ENCODE data around the gene MSANTD3. TPM values are rescaled to one million over a fixed set of nuclear protein-coding genes. Genes with fewer than 3 reads are reported as not detected.
"Not testable (repeated sequence)": the region's sequence is repeated elsewhere in the genome, so short reads cannot be mapped to it uniquely, and the experiment has no call there.

The MSANTD3 gene
- total RNA-seq, 1 donor from 2014 or later, result 10.0 TPM

DNA sequence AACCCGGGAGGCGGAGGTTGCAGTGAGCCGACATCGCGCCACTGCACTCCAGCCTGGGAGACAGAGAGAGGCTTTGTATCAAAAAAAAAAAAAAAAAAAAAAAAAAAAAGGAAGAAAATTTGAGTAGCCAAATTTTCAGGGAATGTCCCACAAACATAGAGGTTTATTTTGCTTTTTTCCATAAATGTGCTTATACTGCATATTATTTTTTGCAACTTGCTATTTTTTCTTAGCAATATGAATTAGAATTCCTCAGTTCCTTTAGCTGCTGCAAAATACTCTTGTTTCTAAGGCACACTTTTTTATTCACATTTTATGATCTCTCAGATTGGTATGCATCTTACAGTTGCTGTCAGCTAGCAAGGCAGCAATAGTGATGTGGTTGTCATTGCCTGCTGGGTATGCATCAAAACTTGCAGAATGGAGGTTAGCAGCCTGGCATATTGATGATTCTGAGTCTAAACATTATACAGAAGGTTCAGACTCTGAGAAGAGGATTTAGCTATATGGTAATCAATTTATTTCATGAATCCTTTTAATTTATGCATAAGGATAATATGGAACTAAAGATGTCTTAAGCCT lies 13.0 kb upstream of the MSANTD3 start:
- DNase-seq, result no peak
- intact Hi-C loops (cut with micrococcal nuclease), result no loop called here
- H3K27me3 Mint-ChIP-seq, result peaks cover 21% of the 10 kb centered on the region

DNA sequence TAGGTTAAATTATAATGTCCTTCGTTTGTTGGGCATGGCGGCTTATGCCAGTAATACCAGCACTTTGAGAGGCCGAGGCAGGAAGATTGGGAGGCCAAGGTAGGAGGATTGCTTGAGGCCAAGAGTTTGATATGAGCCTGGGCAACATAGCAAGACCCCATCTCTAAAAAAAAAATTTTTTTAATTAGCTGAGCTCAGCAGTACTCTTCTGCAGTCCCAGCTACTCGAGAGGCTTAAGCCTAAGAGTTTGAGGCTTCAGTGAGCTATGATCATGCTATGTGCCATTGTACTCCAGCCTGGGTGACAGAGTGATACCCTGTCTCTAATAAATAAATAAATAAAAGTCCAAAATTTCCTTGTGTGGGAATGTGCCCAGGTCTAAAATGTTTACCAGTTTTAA lies 9.1 kb upstream of the MSANTD3 start:
- Mint-ChIP-seq H3K9me3 (no peaks in the 10 kb centered on the region), H3K27me3 (peaks cover 34% of the 10 kb centered on the region), H3K4me3 (no peak overlapping the region), H3K4me1 (no peaks in the 10 kb centered on the region), H3K36me3 (ENCODE audit: low read depth) (no peaks in the 10 kb centered on the region), H3K27ac (no peak overlapping the region)
- intact Hi-C loops (cut with micrococcal nuclease), result no loop called here
- DNase-seq, result no peak

More for the DNA sequence above, 13.0 kb upstream of the MSANTD3 start:
- H3K4me1 Mint-ChIP-seq, result peaks cover 12% of the 10 kb centered on the region
- H3K36me3 Mint-ChIP-seq (ENCODE audit: low read depth), result no peaks in the 10 kb centered on the region
- H3K27ac Mint-ChIP-seq, result no peak overlapping the region
- peaks cover 16% of the 10 kb centered on the region for H3K9me3 Mint-ChIP-seq
- H3K4me3 Mint-ChIP-seq, result no peak overlapping the region

DNA sequence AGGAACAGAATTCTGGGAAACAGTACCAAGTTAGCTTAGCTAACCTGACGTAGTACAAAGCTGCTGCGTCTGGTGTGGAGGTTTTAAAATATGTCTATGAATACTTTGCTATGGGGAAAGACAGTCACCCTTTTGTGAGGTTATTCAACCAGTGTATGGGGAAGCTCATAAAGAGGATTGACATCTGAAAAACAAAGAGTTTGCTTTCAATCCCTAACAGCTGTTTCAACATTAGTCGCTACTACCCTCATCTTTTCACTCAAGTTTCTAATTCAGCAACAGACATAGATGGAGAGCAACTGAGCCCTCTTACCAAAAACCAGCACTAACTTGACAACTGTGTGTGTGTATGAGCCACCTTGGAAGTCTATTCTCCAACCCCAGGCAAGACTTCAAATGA lies 7.8 kb upstream of the MSANTD3 start:
- intact Hi-C loops (cut with micrococcal nuclease), result no loop called here
- Mint-ChIP-seq H3K27ac (no peak overlapping the region), H3K4me1 (no peaks in the 10 kb centered on the region), H3K36me3 (ENCODE audit: low read depth) (no peaks in the 10 kb centered on the region), H3K4me3 (no peak overlapping the region), H3K27me3 (peaks cover 37% of the 10 kb centered on the region), H3K9me3 (no peaks in the 10 kb centered on the region)
- no peak for DNase-seq

DNA sequence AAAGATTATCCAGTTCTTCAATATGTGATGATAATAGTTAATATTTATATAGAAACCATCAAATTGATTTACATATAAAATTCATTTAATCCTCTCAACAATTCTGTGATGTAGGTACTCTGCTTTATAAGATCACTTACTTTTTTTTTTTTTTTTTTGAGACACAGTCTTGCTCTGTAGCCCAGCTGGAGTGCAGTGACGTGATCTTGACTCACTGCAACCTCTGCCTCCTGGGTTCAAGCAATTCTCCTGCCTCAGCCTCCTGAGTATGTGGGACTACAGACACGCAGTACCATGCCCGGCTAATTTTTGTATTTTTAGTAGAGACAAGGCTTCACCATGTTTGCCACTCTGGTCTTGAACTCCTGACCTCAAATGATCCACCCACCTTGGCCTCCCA lies 5.8 kb upstream of the MSANTD3 start:
- intact Hi-C loops (cut with micrococcal nuclease); H3K4me3 Mint-ChIP-seq; DNase-seq; H3K27ac Mint-ChIP-seq; H3K4me1 Mint-ChIP-seq; H3K9me3 Mint-ChIP-seq; H3K36me3 Mint-ChIP-seq (ENCODE audit: low read depth): not testable (repeated sequence)
- peaks cover 38% of the 10 kb centered on the region for H3K27me3 Mint-ChIP-seq

DNA sequence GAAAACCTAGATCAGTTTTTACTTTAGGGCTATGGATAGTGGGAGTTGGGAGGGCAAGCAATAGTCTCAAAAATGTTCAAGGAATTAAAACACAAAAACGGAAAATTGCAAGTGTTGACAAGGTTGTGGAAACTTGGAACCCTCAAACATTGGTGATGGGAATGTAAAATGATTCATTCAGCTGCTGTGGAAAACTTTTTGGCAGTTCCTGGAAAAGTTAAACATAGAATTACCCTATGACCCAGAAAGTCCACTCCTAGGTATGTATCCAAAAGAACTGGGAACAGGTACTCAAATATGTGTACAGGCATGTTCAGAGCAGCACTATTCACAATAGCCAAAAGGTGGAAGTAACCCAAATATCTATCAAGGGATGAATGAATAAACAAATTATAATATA lies 1.2 kb upstream of the MSANTD3 start:
- peak overlapping the region; percentile 95 for H3K27ac Mint-ChIP-seq
- H3K4me3 Mint-ChIP-seq, result peak overlapping the region; percentile 85
- H3K27me3 Mint-ChIP-seq, result peaks cover 19% of the 10 kb centered on the region
- peaks cover 34% of the 10 kb centered on the region for H3K4me1 Mint-ChIP-seq
- H3K36me3 Mint-ChIP-seq (ENCODE audit: low read depth), result no peaks in the 10 kb centered on the region
- H3K9me3 Mint-ChIP-seq, result no peaks in the 10 kb centered on the region
- no peak for DNase-seq
- intact Hi-C loops (cut with micrococcal nuclease), result loop anchor here (1.0 to 2.0 kb wide), 2 partner anchors 14 to 73 kb away; partner anchors contain the start of gene TEX10

DNA sequence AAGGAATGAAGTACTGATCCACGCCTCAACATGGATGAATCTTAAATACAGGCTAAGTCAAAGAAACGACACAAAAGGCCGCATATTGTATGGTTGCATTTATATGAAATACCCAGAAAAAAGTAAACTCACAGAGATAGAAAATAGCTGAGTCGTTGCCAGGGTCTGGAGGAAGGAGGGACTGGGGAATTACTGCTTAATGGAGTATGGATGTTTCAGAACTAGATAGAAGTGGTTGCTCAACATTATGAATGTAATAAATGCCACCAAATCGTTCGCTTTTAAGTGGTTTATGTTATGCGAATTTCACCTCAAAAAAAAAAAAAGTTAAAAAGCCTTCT lies 784 bp upstream of the MSANTD3 start:
- no peak for DNase-seq
- Mint-ChIP-seq H3K27me3 (peaks cover 19% of the 10 kb centered on the region), H3K4me1 (peaks cover 34% of the 10 kb centered on the region), H3K9me3 (no peaks in the 10 kb centered on the region), H3K36me3 (ENCODE audit: low read depth) (no peaks in the 10 kb centered on the region), H3K27ac (peak overlapping the region; percentile 95), H3K4me3 (peak overlapping the region; percentile 85)
- intact Hi-C loops (cut with micrococcal nuclease), result loop anchor here (1.0 to 2.0 kb wide), 2 partner anchors 15 to 73 kb away; partner anchors contain the start of gene TEX10

DNA sequence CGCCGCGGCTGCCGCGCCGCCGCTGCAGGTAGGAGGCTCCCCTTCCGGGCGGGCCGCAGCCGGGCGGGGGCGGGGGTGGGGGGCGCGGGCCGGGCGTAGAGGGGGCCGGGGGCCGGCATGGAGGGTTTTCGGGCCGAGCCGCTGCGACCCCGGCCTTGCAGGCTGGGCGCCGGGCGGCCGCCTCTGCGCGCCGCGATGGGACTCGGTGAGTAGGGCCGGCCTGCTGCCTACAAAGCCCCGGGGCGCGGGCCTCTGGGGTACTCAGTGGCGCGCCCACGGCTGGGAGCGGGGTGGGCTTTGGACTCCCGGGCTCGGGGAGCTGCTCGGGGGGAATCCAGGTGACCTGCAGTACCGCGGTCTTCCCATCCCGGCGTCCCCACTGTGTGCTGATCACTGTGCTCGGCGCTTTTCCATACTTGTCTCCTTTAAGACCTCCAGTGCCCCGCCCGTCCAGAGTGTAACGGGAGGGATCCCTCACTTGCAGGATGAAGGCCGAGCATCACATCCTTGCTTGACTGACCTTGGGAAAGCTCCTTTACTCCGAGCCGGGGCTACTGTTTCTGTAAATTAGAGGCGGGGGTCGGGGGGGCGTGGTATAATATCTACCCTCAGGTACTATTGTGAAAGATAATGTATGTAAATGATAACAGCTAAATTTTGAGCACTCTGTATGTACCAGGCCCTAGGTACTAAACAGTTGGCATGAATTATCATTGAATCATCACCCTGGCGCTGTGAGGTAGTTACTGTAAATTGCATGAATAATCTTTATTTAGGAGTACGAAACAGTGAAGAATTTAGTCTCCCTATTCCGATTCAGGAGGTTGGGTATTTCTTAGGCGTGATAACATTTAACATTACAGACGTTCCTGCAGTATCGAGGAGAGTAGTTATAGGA lies 672 bp downstream of the MSANTD3 start:
- peak overlapping the region; percentile 76 for H3K27ac Mint-ChIP-seq

DNA sequence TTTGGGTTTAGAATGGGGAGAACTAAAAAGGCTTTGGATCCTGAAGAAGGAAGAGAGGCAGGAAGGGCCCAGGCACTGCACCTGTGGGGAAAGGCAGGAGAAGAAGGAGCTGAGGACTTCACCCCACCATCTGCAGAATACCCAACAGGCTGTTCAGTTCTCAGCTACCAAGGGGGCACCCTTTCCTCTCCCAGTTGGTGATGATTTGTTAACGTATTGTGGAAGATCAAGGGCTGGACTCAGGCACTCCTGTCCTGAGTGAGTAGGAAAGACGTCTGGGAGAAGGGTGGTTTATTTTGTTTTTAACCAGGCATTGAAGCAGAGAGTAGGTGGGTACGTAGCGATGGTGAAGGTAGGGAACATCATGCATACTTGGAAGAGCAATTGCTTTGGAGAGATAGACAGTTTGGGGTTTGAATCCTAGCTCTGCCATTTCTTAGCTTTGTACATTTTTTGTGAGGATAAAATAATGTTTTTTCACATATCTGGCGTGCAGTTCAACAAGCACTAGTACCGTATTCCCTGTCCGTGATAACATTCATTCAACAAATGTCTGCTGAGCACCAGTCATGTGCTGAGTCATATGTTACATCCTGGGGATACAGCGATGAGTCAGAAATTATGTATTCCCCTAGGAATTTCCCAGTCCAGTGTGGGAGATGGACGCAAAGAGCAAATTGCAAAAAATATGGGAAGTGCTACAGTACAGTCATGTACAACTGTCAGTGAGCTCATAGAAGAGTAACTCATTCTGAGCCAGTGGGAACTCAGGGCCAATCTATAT lies 2.1 kb downstream of the MSANTD3 start:
- Mint-ChIP-seq H3K36me3 (ENCODE audit: low read depth) (peaks cover 2% of the 10 kb centered on the region), H3K27ac (no peak overlapping the region), H3K4me3 (no peak overlapping the region), H3K4me1 (peaks cover 36% of the 10 kb centered on the region), H3K9me3 (no peaks in the 10 kb centered on the region), H3K27me3 (peaks cover 8% of the 10 kb centered on the region)
- no peak for DNase-seq
- intact Hi-C loops (cut with micrococcal nuclease), result no loop called here

More for the DNA sequence above, 672 bp downstream of the MSANTD3 start:
- intact Hi-C loops (cut with micrococcal nuclease), result loop anchor here (2.0 kb wide), 1 partner anchor 75 kb away; the partner anchor contains the start of gene TEX10
- Mint-ChIP-seq H3K36me3 (ENCODE audit: low read depth) (peaks cover 2% of the 10 kb centered on the region), H3K4me1 (peaks cover 36% of the 10 kb centered on the region), H3K9me3 (no peaks in the 10 kb centered on the region), H3K27me3 (peaks cover 13% of the 10 kb centered on the region), H3K4me3 (peak overlapping the region; percentile 84)
- no peak for DNase-seq

DNA sequence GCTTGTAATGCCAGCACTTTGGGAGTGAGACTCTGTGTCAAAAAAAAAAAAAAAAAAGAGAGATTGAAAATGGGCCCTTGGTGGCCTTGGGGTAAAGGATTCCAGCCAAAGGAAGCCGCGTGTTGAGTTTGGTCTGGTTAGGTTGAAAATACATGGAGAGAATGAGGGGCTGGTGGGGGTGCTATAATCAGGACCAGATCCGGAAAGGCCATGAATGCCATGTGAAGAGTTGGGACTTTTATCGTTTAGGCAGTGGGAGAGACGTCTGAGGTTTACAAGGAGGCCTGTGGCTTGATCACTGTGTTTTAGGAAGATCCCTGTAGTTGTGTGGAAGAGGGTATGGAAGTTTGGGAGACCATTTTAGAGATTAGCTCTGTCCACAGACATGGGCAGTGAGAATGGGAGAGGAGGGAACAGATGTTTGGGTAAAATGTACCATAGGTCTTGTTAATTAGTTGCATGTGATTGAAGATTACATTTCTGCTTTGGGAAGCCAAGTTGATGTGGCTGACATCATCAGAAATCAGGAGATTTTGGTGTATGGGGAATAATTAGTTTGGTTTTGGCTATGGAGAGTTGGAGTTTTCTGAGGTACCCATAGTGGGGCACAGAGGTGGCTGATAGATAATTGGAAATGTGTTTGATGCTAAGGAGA lies 3.5 kb downstream of the MSANTD3 start:
- H3K36me3 Mint-ChIP-seq (ENCODE audit: low read depth), result peaks cover 2% of the 10 kb centered on the region

DNA sequence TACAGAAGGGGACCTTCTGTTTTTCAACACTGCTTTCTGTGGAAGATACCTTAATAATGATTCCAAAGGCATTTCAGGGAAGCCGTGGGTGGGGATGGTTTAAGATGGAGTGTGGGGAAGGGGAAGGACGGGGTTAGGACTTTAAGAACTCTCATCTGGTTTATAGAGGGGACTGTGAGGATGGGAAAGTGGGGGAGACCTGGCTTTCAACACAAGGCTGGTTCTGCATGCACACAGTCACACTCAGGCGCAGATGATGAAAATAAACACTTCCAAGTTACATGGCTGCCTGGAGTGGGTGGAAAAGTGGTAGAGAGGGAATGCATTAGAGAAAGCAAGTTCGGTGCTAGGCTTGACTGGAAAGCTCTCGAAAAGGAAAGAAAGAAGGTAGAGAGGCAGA lies 4.9 kb downstream of the MSANTD3 start:
- intact Hi-C loops (cut with micrococcal nuclease), result no loop called here

More for the DNA sequence above, 3.5 kb downstream of the MSANTD3 start:
- H3K9me3 Mint-ChIP-seq, result no peaks in the 10 kb centered on the region
- DNase-seq, result no peak
- H3K27me3 Mint-ChIP-seq, result peaks cover 8% of the 10 kb centered on the region
- H3K4me1 Mint-ChIP-seq, result peaks cover 36% of the 10 kb centered on the region
- intact Hi-C loops (cut with micrococcal nuclease), result no loop called here
- no peak overlapping the region for H3K4me3 Mint-ChIP-seq
- no peak overlapping the region for H3K27ac Mint-ChIP-seq

DNA sequence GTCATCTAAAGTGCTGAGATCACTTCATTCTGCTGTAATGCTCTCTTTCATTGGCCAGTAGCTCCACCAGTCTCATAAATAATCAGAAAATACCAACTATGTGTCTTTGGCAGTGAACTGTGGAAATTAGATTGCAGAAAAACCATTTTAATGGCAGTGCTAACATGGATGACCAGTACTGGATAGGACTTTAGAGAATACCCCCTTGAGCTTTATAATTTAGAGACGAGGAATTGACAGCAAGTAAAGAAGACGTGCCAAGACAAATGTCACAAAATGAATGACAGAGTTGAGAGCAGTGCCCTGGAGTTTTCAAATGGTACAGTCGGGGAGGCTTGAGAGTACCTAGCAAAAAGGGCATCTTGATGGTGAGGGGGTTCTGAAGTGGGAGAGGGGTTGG lies 5.8 kb downstream of the MSANTD3 start:
- intact Hi-C loops (cut with micrococcal nuclease), result no loop called here

More for the DNA sequence above, 4.9 kb downstream of the MSANTD3 start:
- DNase-seq, result no peak
- H3K4me1 Mint-ChIP-seq, result peaks cover 24% of the 10 kb centered on the region
- peaks cover 2% of the 10 kb centered on the region for H3K36me3 Mint-ChIP-seq (ENCODE audit: low read depth)
- no peaks in the 10 kb centered on the region for H3K9me3 Mint-ChIP-seq
- no peak overlapping the region for H3K4me3 Mint-ChIP-seq
- H3K27ac Mint-ChIP-seq, result no peak overlapping the region
- no peaks in the 10 kb centered on the region for H3K27me3 Mint-ChIP-seq

DNA sequence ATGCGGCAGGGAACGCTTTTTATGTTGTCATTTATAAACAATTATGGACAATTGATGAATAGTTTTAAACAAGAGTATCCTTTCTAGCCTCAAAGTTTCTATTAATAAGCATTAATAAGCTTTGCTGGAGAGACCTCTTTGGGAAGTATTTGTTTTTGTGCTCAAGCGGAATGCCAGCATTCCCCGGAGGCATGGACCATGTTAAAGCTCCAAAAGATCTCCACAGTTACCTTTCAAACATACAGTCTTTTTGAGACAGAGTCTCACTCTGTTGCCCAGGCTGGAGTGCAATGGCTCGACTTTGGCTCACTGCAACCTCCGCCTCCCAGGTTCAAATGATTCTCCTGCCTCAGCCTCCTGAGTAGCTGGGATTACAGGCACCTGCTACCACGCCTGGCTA lies 9.6 kb downstream of the MSANTD3 start:
- no peak overlapping the region for H3K27ac Mint-ChIP-seq
- peaks cover under 1% of the 10 kb centered on the region for H3K36me3 Mint-ChIP-seq (ENCODE audit: low read depth)
- H3K4me3 Mint-ChIP-seq, result no peak overlapping the region
- no peaks in the 10 kb centered on the region for H3K27me3 Mint-ChIP-seq
- peaks cover 3% of the 10 kb centered on the region for H3K4me1 Mint-ChIP-seq
- intact Hi-C loops (cut with micrococcal nuclease), result loop anchor here (5.0 kb wide), 1 partner anchor 161 kb away; no protein-coding TSS in a partner anchor
- DNase-seq, result no peak
- no peaks in the 10 kb centered on the region for H3K9me3 Mint-ChIP-seq

More for the DNA sequence above, 5.8 kb downstream of the MSANTD3 start:
- no peaks in the 10 kb centered on the region for H3K9me3 Mint-ChIP-seq
- no peak overlapping the region for H3K27ac Mint-ChIP-seq
- H3K36me3 Mint-ChIP-seq (ENCODE audit: low read depth), result peaks cover 2% of the 10 kb centered on the region
- DNase-seq, result no peak
- H3K27me3 Mint-ChIP-seq, result no peaks in the 10 kb centered on the region
- no peak overlapping the region for H3K4me3 Mint-ChIP-seq
- H3K4me1 Mint-ChIP-seq, result peaks cover 23% of the 10 kb centered on the region
